GM19468 (cell line): ENCODE results near the gene S100PBP.

Source experiments
- ATAC-seq: cut with Tn5 transposase; IDR thresholded peaks from one replicate; pipeline ENCODE4 v1.9.1; 2021; ENCODE audit warnings: mild to moderate bottlenecking, moderate library complexity, moderate number of reproducible peaks; ENCODE audit not compliant: unreplicated experiment; ENCODE audit errors: extremely low read depth

S100PBP gene

DNA sequence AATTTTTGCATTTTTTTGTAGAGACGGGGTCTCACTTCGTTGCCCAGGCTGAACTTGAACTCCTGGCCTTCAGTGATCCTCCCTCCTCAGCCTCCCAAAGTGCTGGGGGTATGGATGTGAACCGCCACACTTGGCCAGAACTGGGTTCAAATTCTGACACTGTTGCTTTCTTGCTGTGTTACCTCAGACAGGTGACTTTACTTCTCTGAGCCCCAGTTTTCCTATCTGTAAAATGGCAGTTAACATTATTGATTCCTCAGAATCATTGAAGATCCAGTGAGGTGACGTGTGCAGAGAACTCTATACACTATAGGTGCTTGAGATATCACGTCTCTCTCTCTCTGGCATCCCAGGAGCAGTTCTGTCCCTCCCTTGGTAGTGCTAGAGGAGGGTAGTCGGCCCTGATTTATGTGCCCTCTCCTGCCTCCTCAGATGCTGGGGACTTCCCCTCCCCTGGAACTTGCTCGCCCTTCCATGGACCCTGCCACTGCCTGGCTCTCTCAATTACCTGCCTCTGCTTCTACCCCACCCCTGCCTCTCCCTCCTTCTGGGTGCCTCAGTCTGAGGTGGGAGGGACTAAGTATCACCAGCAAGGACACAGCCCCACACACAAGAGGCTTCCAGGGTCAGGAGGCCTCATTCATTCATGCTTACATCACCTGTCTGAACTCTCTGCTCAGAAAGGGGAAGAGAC, 66.0 kb downstream of the S100PBP start:
- no peak for ATAC-seq

DNA sequence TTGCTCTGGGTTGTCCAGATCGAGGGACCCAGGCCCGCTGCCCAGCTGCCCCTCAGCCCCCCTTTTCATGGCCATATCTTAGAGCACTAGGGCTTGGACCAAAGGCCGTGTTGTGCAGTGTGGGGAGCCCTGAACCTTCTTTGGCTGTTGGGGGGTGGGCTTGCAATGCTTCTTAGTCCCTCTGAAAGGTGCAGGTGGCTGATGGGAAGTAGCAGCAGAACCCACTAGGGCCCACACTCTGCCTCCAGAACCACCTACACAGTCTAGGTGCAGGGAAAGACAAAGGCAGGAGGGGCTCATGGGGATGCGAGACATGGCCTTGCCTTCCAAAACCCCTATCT, 66.5 kb downstream of the S100PBP start:
- no peak for ATAC-seq

DNA sequence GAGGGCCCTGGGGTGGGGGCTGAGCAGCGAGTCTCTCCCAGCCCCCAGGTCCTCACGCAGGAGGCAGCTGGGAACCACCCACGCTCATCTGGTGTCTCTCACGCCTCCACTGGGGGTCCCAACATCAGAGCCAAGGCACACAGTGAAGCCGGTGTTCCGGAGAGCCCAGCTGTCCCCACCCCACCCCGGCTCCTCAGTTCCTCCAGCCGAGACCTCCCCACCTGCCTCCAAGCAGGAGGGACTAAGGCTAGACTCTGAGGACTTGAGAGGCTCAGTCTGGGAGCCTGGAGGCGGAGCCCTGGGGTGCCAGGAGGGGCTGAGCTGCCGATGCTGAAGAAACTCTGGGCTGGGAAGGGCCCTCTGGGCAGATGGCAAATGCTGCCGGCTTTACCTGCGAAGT, 67.3 kb downstream of the S100PBP start:
- no peak for ATAC-seq

DNA sequence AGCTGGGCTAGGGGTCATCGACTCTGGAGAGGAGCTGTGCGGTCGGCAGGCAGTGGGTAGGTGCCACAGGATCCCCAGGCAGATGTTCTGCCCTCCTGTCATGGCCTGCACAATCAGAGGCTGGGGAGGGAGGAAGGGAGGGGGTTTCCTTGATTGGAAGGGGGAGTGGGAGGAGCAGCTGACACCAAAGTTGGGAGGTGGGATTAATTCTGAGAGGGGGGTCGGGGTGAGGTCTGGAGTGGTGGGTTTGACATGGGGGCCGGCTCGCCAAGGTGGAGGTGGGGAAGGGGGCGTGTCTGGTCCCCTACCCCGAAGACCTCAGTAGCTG, 68.2 kb downstream of the S100PBP start:
- no peak for ATAC-seq

- ATAC-seq, result no peak
Observed at GRCh38 chr1:32886004-32886827, 68.8 kb downstream of the S100PBP start, which contains the start of gene HPCA. Gene HPCA, plus strand, starts transcription at chr1:32886491. Its CDS starts 2,408 bp downstream, at chr1:32888899.

GRCh38 chr1:32886828-32887414, 69.5 kb downstream of the S100PBP start:
- ATAC-seq, result no peak

DNA sequence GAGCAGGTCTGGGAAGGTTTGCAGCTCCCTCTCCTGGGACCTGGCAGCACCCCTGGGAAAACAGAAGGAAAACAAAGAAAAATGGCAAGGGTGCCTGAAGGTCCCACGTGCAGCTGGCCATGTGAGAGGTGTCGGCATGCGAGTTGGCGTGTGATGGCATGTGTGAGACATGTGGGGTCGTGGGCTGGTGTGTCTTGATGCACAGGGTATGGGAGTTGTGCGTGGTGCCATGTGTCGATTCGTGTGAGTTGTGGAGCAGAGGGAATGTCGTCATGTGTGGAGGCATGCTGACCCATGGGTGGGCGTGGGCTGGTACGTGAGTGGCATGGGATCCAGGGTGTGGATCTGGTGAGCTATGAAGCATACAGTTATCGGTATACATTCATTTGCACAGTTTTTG, 70.2 kb downstream of the S100PBP start:
- ATAC-seq, result no peak

GRCh38 chr1:32888134-32888533, 70.7 kb downstream of the S100PBP start:
- no peak for ATAC-seq

DNA sequence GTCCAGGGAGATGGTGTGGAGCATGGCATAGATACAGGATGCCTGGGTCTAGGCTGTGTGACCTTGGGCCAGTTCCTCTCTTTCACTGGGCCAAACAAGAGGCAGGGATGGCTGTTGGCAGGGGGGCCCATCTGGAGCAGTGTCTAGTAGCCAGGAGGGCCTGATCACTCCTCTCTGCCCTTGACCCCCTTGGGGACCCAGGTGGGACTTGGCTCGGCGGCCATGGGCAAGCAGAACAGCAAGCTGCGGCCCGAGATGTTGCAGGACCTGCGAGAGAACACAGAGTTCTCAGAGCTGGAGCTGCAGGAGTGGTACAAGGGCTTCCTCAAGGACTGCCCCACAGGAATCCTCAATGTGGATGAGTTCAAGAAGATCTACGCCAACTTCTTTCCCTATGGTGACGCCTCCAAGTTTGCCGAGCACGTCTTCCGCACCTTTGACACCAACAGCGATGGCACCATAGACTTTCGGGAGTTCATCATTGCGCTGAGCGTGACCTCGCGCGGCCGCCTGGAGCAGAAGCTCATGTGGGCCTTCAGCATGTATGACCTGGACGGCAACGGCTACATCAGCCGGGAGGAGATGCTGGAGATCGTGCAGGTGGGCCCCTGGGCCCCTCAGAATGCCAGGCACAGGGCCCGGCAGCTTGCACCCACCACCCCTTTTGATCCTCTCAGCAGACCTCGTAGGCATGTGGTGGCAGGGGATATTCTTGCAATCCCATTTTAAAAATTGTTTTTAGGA, 71.4 kb downstream of the S100PBP start:
- no peak for ATAC-seq

DNA sequence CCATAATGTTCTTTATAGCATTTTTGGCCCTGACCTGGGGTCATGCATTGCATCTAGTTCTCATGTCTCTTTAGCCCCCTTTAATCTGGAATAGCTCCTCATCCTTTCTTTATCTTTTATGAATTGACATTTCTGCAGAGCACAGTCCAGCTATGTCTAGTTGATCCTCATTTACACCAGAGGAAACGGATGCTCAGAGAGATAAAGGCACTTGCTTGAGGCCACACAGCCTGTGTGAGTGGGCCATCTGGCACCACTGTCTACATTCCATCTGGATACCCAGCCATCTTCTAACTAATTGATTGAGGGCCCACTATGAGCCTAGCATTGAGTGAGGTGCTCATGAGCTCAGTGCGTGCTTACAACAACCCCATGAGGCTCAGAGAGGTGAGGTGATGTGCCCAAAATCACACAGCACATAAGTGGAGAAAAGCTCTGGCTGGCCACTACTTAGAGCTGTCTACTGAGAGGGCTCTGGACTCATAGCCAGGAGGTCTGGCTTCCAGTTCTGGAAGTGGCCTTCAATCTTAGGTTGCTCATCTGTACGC, 72.4 kb downstream of the S100PBP start:
- ATAC-seq, result no peak

DNA sequence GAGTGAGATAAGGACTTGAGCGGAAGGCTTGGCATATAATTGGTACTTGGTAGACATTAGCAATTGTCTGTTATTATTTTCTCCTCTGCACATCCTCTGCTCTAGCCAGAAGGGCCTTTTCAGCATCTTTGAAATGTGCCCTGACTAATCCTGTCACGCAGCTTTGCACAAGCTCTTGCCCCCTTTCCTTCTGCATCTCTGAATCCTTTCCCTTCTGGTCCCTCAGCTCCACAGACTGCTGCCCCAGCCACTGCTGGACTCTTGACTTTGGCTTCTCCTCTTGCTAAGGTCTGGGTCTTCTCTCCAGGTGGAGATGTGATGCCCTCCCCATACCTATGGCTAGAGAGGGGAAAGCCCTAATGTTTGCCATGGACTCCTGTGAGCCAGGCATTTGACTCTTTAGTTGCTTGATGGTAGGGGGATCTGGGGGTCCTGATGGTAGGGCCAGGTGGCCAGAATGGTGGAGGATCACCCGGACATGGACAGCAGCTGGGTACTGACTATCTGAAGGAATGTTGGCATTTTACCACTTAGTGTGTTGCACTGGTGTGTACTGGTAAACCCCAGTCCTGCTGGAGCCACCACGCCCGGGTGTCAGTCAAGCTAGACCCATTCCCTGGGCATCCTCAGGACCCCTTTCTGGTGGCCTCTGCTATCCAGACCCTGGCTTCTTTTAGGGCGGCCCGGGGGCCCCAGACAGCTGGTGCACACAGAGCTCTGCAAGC, 73.2 kb downstream of the S100PBP start:
- ATAC-seq, result no peak

DNA sequence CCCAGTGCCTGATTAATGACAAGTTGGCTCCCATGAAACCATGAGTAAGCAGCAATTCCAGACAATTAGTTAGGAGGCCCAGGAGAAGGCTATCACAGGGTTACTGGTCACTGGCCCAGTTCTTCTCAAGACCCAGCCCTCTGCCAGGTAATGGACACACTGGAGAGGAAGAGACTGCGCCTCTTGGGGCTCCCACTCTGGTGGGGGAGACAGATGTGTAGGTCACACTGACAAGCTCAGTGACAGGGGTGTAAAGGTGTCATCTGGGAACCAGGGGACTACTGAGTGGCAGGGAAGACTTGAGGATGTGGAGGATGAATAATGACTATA, 73.8 kb downstream of the S100PBP start:
- ATAC-seq, result no peak

GRCh38 chr1:32891630-32892029, 74.2 kb downstream of the S100PBP start:
- ATAC-seq, result no peak

- no peak for ATAC-seq
Observed at GRCh38 chr1:32892368-32893197, 75.1 kb downstream of the S100PBP start.

- ATAC-seq, result no peak
Observed at GRCh38 chr1:32893198-32894018, 76.0 kb downstream of the S100PBP start.

DNA sequence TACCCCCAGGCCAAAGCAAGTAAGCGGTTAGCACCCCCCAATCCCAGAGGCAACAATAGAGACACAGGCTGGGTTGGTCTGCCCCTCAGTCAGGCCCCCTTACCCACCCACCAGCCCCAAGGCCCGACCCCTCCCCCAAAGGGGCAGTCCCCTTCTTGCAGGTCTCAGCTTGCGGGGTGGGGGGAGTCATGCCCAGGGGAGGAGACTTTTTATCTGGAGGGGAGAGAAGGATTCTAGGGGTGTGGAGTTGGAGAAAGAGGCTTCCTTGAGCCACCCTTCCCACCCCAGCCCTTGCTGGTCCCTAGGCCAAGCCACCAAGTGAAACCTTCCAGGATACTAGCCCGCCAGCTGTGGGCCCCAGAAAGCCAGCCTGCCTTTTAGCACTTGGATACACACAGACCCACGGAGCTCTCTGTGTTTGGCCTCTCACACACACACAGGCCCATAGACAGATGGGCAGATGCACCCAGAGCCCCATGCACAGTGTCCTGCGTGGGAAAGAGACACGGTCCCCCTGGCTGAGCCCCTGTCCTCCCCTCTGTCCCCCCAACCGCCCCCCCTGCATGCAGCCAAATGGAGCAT, 76.7 kb downstream of the S100PBP start:
- ATAC-seq, result no peak

- ATAC-seq, result no peak
Observed at GRCh38 chr1:32894681-32895080, 77.2 kb downstream of the S100PBP start.
